Heart left ventricle (tissue), 16 donors: ENCODE results near the gene LGI1. TPM values are rescaled to one million over a fixed set of nuclear protein-coding genes. Genes with fewer than 3 reads are reported as not detected.
A peak's percentile ranks its signal among the peaks of the same experiment; 100 is the strongest.

Experiments
- ATAC-seq, 4 donors: fragments of 200-7000 bp; cut with Tn5 transposase; one replicate each; pipeline ENCODE4 v1.9.1; 2020 to 2022; ENCODE audit warnings: moderate library complexity in 4 of 4, mild to moderate bottlenecking in 3 of 4, moderate number of reproducible peaks in 1 of 4
- DNase-seq, 5 donors: peaks; one replicate each; pipeline ENCODE4 v3.0.0-alpha.2; 2020
- H3K27ac ChIP-seq, 12 donors: fragments of 200-600 bp; sonication (generic) in 4 of 12; one replicate each; pipeline versions ENCODE4 v1.5.0 to v1.8.0; 2016 to 2022; ENCODE audit warnings: mild to moderate bottlenecking in 2 of 12
- H3K27me3 ChIP-seq, 9 donors: fragments of 200-600 bp; sonication (generic) in 2 of 9; one replicate each; pipeline versions ENCODE4 v1.5.1 to v1.8.0; 2016 to 2022; ENCODE audit warnings: mild to moderate bottlenecking in 3 of 9
- H3K36me3 ChIP-seq, 9 donors: fragments of 200-600 bp; sonication (generic) in 2 of 9; one replicate each; pipeline versions ENCODE4 v1.5.0 to v1.8.0; 2018 to 2022; ENCODE audit warnings: mild to moderate bottlenecking in 2 of 9
- H3K4me1 ChIP-seq, 12 donors: fragments of 200-600 bp; sonication (generic) in 4 of 12; one replicate each; pipeline versions ENCODE4 v1.5.0 to v1.8.0; 2016 to 2022; ENCODE audit warnings: mild to moderate bottlenecking in 3 of 12
- H3K4me3 ChIP-seq, 12 donors: fragments of 200-600 bp; sonication (generic) in 4 of 12; one replicate each; pipeline versions ENCODE4 v1.5.0 to v1.8.0; 2017 to 2022; ENCODE audit warnings: mild to moderate bottlenecking in 9 of 12, moderate library complexity in 4 of 12
- H3K9me3 ChIP-seq, 12 donors: fragments of 200-600 bp; sonication (generic) in 4 of 12; one replicate each; pipeline versions ENCODE4 v1.5.0 to v1.8.0; 2016 to 2022; ENCODE audit warnings: mild to moderate bottlenecking in 1 of 12
- POLR2A ChIP-seq, 2 donors: fragments of 450-650 bp; IDR thresholded peaks; one replicate each; pipeline ENCODE4 v1.6.1; 2017; ENCODE audit warnings: antibody characterized with exemption in 2 of 2, mild to moderate bottlenecking in 2 of 2, moderate library complexity in 2 of 2
- WGBS, 4 donors: extraction: QIAGEN DNeasy Blood & Tissue Kit in 2 of 4; methylation state at CpG; one replicate each; pipeline versions ENCODE4 v1.1.5 to v1.1.7; 2013 to 2018; 5-methylcytosine and 5-hydroxymethylcytosine counted together
- intact Hi-C, 10 donors: fragments of 100-400 bp; cut with DNase I; formaldehyde crosslinking; loops; one replicate each; pipeline versions ENCODE4 v1.11.1 to v1.14.2; 2022
- polyA plus RNA-seq, 2 donors: library from polyadenylated mRNA; stranded (reverse); fragments of 200-250 nt; gene quantifications; one replicate each; pipeline ENCODE4 v1.2.3, GENCODE V29; 2013
- total RNA-seq, 9 donors: library from RNA; depleted of rRNA in 2 of 9; stranded (reverse); fragments of >200 nt in 2 of 9; fragmentation: NEBNext Ultra II Directional in 3 of 9; extraction: Animal tissue kit (Norgen Biotek cat#: 25700) in 3 of 9; gene quantifications; one replicate each; pipeline versions ENCODE4 v1.1.0 to v1.2.4, GENCODE V29; 2016 to 2023
- TF ChIP-seq, protein P1 (sequence below), 12 donors: fragments of 200-600 bp; sonication (generic) in 4 of 12; IDR thresholded peaks; one replicate each; pipeline versions ENCODE4 v1.5.0 to v1.8.0; 2018 to 2022; ENCODE audit warnings: antibody characterized with exemption in 12 of 12, mild to moderate bottlenecking in 5 of 12
- donor health status: ischemic (EF 13 %, LVEDD 7.1; RV severe dilation, severe dysfunction).
- donor health status: healthy with polysubstance abuse.
- donor health status: DM: no; HTN: yes; CAD: no.
- donor health status: DM: no; HTN: no; CAD: no.
- donor health status: ischemic (EF 25% LVEDD 6.9; RV normal size, moderate dysfunction).
- donor health status: ischemic (EF 25% LVEDD 5.7; RV mildly dilated, moderate dysfunction).
- donor health status: healthy.
- donor health status: DM: yes; HTN: yes; CAD: no.
- donor health status: ischemic (EF 35%, LVEDD 5.7; RV mildly dilated, moderate dysfunction).
- donor health status: nonischemic (EF 11% LVEDD 7.7; RV severe dilation, severe dysfunction).
- donor health status: DM: yes; HTN: yes; CAD: no.
- donor health status: PGD.
- donor health status: ischemic (EF 29% LVEDD 5.4; RV normal size, mild dysfunction).
- donor health status: nonischemic (EF 23%, LVEDD 6.1; RV moderate dilation, normal function).

Gene LGI1
- total and polyA plus RNA-seq, 11 donors, result 0.30 to 0.57 (median 0.52) TPM; not detected in 8

DNA sequence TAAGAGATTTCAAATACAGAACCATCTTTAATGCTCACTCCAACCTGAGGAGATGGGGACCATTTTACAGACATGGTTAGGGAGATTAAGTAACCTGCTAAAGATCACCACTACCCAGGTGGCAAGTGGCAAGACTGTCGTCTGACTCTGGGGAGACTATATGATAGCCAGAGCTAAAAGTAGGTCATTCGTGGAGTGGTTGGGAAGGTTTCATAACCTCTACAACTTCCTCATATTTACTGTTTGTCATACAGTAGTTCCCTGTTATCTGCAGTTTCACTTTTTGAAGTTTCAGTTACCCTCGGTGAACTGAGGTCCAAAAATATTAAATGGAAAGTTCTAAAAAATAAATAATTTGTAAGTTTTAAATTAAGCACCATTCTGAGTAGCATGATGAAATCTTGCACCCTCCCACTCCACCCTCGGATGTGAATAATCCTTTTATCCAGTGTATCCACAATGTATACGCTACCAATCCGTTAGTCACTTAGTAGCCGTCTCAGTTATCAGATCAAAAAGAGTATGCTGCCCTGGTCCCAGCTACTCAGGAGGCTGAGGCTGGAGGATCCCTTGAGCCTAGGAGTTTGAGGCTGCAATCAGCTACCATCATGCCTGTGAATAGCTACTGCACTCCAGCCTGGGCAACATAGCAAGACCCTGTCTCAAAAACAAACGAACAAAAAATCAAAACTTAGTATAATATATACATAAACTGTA is 14.9 kb upstream of the LGI1 start:
- H3K9me3 ChIP-seq, result peaks cover 0 to 2% (median 0%) of the 10 kb centered on the region in 12 donors
- H3K27ac ChIP-seq, result peak overlapping the region in 1 of 12 donors; percentile 22
- 65 to 70% (median 65%) methylated on average over 8 of the region's 8 CpGs for WGBS, 4 donors
- DNase-seq (no peak), ATAC-seq (peak in 2 of 4 donors; percentile 50 to 68)
- H3K4me3 ChIP-seq, result peak overlapping the region in 2 of 12 donors; percentile 15 to 25
- TF ChIP-seq POLR2A (IDR thresholded peaks at IDR 0.05), result no peak
- TF ChIP-seq, protein P1, sequence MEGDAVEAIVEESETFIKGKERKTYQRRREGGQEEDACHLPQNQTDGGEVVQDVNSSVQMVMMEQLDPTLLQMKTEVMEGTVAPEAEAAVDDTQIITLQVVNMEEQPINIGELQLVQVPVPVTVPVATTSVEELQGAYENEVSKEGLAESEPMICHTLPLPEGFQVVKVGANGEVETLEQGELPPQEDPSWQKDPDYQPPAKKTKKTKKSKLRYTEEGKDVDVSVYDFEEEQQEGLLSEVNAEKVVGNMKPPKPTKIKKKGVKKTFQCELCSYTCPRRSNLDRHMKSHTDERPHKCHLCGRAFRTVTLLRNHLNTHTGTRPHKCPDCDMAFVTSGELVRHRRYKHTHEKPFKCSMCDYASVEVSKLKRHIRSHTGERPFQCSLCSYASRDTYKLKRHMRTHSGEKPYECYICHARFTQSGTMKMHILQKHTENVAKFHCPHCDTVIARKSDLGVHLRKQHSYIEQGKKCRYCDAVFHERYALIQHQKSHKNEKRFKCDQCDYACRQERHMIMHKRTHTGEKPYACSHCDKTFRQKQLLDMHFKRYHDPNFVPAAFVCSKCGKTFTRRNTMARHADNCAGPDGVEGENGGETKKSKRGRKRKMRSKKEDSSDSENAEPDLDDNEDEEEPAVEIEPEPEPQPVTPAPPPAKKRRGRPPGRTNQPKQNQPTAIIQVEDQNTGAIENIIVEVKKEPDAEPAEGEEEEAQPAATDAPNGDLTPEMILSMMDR (IDR thresholded peaks at IDR 0.05), result no peak
- H3K4me1 ChIP-seq, result peaks cover 0 to 35% (median 0%) of the 10 kb centered on the region in 12 donors
- no peaks in the 10 kb centered on the region for H3K27me3 ChIP-seq
- intact Hi-C loops, result no loop called here
- H3K36me3 ChIP-seq, result no peaks in the 10 kb centered on the region

- no peak for TF ChIP-seq POLR2A (IDR thresholded peaks at IDR 0.05)
- TF ChIP-seq, protein P1 (IDR thresholded peaks at IDR 0.05), result peak in 4 of 12 donors; percentile 42 to 55 (median 46)
- Histone ChIP-seq H3K36me3 (no peaks in the 10 kb centered on the region), H3K4me1 (peaks cover 0 to 35% (median 0%) of the 10 kb centered on the region in 12 donors), H3K9me3 (no peaks in the 10 kb centered on the region), H3K27me3 (no peaks in the 10 kb centered on the region), H3K4me3 (no peak overlapping the region), H3K27ac (no peak overlapping the region)
- intact Hi-C loops, result loop anchor here in 2 of 10 donors (5.0 kb wide), 2 partner anchors 67 to 72 kb away; no protein-coding TSS in a partner anchor
- 46 to 49% (median 47%) methylated on average over 9 of the region's 9 CpGs for WGBS, 4 donors
- DNase-seq, result peak in 1 of 5 donors; percentile 24
- ATAC-seq, result peak in 3 of 4 donors; percentile 45 to 68 (median 59)
These were observed 12.2 kb upstream of the LGI1 start for GRCh38 chr10:93745408-93746065.

GRCh38 chr10:93746844-93747284 is 10.9 kb upstream of the LGI1 start:
- Histone ChIP-seq H3K27ac (peak overlapping the region in 2 of 12 donors; percentile 34 to 42), H3K27me3 (peaks cover 0 to 5% (median 0%) of the 10 kb centered on the region in 9 donors), H3K4me1 (peaks cover 0 to 38% (median 0%) of the 10 kb centered on the region in 12 donors), H3K4me3 (no peak overlapping the region), H3K36me3 (no peaks in the 10 kb centered on the region), H3K9me3 (no peaks in the 10 kb centered on the region)
- no peak for TF ChIP-seq POLR2A (IDR thresholded peaks at IDR 0.05)
- TF ChIP-seq, protein P1 (IDR thresholded peaks at IDR 0.05), result no peak
- ATAC-seq (peak in 1 of 4 donors; percentile 44), DNase-seq (no peak)
- intact Hi-C loops, result loop anchor here in 2 of 10 donors (5.0 kb wide), 2 partner anchors 65 to 70 kb away; no protein-coding TSS in a partner anchor
- WGBS, 4 donors, result 36 to 53% (median 43%) methylated on average over 4 of the region's 4 CpGs
